HG03196 (cell line): ENCODE measurements around the gene MEX3D.
"Not testable (repeated sequence)": the region's sequence is repeated elsewhere in the genome, so short reads cannot be mapped to it uniquely, and the experiment has no call there.

Source experiments
- ATAC-seq: cut with Tn5 transposase; IDR thresholded peaks from one replicate; pipeline ENCODE4 v1.9.1; 2021; ENCODE audit not compliant: unreplicated experiment

MEX3D gene

DNA sequence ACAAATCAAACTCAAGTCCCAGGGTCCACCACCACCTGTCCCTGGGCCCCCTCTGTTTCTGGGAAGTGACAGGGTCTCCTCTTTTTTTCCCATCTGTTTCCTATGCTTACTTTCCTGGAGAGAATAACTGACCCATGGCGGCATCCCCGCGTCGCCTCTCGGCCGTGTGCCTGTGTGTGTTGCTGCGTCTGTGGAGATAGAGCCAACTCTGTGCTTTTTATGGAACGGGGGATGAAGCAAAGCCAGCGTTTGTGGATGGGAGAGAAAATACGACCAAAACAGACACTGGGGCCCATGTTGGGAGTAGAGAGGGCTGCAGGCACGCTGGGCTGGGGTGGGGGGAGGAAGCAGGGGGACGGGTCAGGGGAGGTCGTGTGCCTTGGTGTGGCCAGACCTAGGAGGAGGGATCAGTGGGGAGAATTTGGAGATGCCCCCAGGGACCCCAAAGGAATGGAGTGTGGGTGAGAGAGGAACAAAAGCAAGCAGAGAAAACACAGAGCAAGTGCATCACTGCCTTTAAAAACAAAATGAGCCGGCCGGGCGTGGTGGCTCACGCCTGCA is 27.7 kb downstream of the MEX3D start:
- no peak for ATAC-seq

DNA sequence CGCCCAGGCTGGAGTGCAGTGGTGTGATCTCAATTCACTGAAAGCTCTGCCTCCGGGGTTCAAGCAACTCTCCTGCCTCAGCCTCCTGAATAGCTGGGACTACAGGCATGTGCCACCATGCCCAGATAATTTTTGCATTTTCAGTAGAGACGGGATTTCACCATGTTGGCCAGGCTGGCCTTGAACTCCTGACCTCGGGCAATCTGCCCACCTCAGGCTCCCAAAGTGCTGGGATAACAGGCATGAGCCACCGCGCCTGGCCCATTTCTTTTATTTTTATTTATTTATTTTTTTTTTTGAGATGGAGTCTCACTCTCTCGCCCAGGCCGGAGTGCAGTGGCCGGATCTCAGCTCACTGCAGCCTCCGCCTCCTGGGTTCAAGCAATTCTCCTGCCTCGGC is 28.4 kb downstream of the MEX3D start:
- ATAC-seq: not testable (repeated sequence)

DNA sequence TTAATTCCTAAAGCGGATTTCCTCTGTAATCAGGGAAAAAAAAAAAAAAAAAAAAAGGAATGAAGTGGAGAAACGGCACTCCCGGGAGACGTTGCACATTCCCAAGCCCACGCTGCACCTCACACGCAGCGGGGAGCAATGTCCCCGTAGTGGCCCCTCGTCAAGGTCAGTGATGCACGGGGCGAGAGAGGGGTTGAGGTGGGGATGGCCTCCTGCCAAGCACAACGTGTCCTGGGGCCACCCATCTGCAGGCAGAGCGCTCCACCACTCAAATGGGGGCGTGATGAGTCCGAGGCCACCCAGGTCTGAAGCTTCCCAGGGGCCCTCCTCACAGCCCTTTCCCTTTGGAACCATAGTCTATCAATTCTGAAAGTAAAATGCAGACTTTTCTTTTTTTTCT is 29.1 kb downstream of the MEX3D start:
- no peak for ATAC-seq

DNA sequence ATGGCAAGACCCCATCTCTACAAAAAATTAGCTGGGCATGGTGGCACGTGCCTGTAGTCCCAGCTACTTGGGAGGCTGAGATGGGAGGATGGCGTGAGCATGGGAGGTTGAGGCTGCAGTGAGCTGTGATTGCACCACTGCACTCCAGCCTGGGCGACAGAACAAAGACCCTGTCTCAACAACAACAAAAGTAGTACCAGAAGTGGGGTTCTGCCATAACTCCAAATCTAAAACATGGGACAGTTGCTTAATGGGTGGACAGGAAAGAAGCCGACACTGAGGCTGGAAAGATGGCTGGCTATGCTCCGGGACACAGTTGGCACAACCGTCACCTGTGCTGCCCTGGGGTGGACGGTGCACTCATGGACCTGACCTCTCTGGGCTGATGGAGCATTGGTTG is 32.4 kb downstream of the MEX3D start:
- ATAC-seq: not testable (repeated sequence)

DNA sequence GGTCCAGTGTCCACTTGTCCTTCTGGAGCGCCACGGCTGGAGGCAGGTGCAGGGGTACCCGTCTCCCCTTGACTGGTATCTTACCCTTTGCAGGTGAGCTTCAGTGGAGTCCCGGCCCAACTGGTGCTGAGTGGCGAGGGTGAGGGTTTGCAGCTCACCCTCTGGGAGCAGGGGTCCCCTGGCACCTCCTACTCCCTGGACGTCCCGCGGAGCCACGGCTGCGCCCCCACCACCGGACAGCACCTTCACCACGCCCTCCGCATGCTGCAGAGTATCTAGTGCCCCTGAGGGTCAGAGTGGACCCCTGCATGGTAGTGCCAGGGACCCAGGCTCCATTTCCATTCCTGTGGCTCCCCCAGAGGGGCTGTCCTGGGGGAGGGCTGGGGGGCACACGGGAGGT is 33.2 kb downstream of the MEX3D start:
- no peak for ATAC-seq

DNA sequence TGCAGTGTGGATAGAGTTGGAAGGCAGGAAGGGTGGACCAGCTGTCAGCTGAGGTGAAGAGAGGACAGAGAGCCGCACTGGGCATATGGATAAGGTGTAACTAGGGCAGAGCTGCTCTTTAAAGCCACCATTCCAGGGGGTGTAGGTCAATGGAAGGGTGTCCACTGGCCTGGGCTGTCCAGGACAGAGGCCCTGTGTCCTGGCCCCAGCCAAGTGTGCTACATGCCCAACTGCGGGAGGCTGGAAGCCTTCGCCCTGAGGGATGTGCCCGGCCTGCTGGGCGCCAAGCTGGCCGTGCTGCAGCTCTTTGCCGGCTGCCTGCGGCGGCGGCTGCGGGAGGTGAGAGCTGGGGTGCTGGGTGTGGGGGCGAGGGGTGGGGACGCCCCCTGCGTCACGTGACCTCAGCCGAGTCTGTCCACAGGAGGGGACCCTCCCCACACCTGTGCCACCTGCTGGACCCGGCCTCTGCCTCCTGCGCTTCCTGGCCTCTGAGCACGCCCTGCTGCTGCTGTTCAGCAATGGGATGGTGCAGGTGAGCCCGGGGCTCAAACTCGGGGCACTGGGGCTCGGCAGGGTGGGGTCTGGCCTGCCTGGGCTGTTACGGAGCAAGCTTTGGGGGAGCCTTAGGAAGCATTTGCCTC is 34.5 kb downstream of the MEX3D start:
- no peak for ATAC-seq

DNA sequence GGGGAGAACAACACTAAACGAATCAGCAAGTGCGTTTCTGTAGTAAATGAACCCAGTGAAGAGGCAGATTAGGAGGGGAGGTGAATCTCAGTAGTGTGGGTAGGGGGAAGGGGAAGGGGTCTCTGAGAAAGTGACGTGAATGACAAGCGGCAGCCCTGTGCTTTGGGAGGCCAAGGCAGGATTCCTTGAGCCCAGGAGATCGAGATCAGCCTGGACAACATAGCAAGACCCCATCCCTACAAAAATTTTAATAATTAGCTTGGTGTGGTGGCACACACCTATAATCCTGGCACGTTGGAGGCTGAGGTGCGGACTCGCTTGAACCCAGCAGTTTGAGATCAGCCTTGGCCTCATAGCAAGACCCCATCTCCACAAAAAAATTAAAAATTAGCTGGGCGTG is 36.1 kb downstream of the MEX3D start:
- ATAC-seq: no peak

DNA sequence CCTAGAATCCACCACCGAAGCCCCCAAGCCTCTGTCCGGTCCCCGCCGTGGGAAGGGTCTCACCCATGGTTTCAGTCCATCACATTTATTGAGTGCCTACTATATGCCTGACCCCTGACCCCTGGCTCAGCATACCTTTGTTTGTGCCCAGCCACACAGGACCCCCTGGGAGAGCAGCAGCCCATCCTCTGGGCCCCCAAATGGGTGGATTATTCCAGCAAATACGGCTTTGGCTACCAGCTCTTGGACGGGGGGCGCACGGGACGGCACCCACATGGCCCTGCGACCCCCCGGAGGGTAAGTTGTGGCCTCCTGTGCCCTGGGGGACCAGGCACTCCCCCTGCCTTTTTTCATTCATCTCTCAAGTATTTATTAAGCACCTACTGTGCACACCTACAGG is 36.5 kb downstream of the MEX3D start:
- ATAC-seq: no peak

DNA sequence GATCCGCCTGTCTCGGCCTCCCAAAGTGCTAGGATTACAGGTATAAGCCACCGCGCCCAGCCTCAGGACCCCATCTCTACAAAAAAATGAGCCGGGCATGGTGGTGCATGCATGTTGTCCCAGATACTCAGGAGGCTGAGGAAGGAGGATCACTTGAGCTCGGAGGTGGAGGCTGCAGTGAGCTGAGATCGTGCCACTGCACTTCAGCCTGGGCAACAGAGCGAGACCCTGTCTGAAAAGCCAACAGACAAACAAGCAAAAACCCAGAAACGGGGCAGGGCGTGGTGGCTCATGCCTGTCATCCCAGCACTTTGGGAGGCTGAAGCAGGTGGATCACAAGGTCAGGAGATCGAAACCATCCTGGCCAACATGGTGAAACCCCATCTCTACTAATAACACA is 37.3 kb downstream of the MEX3D start:
- ATAC-seq: not testable (repeated sequence)

DNA sequence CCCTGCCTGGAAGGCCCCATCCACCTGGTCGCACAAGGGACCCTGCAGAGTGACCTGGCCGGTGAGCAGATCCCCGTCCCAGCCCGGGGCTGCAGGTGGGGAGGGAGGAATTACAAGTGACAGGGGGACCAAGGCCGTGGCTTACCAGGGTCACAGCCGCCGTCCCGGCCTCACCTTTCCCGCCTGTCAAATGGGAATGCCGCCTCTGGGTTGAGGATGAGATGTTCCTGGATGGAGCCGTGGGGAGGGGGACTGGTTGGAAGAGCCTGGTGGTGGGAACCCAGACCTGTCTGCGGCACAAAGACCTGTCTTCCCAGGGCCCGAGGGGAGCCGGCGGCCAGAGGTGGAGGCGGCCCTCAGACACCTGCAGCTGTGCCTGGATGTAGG is 38.7 kb downstream of the MEX3D start:
- ATAC-seq: no peak

DNA sequence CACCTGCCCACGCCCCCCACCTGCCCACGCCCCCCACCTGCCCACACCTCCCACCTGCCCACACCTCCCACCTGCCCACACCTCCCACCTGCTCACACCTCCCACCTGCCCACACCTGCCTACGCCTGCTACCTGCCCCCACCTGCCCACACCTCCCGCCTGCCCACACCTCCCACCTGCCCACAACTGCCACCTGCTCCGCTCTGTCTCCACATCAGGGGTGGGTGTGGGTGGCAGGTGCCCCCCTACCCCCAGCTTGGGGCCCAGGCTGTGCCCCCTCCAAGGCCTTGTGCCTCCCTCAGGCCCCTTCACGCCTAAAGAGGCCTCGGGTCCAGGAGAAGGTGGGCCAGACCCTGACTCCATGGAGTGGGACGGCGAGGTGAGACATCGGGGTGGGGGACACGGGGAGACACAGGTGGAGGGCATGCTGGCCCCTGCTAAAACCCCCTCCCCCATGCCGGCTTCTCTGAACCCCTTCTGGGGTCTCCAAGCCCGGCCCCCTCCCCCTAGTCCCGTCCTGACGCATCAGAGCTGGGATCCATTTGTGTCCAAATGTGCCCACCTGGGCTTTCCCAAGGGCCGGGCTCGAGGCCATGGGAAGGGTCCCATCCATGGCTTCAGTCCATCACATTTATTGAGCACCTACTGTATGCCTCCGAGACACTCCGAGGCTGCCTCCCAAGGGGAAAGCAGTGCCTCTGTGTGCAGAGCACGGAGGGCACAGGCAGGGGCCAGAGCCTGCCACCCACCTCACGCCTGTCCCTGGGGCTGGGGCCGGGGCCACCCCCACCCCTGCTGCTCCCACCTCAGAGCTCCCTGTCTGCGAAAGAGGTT is 39.3 kb downstream of the MEX3D start:
- ATAC-seq: no peak

DNA sequence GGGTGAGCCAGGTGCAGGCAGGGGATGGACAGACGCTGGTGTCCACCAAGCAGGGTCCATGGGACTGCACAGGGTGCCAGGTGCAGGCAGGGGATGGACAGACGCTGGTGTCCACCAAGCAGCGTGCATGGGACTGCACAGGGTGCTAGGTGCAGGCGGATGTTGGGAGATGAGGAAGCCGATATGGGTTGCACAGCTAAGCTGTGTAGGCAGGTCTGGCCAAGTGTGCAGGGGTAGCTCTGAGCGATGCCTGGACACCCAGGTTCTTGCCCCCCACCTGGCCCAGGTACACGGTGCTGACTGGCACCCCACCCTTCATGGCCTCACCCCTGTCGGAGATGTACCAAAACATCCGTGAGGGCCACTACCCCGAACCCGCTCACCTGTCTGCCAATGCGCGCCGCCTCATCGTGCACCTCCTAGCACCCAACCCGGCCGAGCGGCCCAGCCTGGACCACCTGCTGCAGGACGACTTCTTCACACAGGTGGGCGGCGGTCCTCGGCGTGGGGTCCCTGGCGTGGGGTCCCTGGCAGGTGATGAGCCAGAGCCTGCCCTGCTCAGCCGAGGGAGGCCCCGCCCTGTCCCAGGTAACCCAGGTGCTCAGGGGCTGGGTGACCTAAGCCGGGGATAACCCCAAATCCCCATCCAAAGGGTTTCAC is 40.3 kb downstream of the MEX3D start:
- no peak for ATAC-seq

DNA sequence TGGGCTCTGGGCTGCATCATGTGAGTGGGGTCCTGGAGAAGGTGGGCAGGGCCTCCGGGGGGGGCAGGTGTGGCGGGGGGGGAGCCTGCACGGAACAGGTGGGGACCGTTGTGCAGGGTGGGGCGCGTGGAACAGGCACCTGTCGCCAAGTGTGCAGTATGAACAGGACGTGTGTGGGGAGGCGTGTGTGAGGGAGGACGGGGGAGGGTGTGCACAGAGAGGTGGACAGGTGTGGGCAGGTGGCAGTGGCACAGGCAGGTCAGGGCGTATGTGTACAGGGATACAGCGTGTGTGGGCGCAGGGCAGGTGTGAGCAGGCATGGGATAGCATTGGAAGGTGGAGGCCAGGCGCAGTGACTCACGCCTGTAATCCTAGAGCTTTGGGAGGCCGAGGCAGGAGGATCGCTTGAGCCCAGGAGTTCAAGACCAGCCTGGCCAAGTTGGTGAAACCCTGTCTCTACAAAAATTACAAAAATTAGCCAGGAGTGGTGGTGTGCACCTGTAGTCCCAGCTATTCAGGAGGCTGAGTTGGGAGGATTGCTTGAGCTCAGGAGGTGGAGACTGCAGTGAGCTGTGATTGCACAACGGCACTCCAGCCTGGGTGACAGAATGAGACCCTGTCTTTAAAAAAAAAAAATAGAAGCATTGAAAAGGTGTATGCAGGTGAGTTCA is 41.0 kb downstream of the MEX3D start:
- no peak for ATAC-seq

DNA sequence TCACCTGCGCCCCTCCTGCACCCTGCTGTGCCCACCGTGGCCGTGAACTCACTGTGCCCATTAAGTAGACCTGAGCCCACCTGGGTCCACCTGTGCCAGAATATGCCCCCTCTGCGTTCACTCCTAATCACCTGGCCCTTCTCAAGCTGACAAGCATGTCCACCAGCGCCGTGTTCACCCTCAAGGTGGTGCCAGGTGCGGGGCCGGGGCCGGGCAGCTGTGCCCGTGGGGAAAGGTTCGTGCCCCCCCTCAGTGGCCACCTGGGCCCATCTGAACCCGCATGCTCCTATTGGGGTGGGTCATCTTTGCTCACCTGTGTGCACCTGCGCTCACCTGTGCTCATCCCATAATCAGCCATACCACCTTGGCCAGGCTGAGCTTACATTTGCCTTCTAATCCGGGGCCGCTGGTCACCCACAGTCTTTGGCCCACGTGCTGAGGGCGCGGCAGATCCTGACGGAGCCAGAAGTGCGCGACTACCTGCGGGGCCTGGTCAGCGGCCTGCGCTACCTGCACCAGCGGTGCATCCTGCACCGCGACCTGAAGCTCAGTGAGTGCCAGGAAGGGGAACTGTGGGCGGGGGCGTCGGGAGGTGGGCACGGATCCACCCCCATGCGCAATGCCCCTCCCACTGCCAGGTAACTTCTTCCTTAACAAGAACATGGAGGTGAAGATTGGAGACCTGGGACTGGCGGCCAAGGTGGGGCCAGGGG is 41.9 kb downstream of the MEX3D start:
- ATAC-seq: no peak

DNA sequence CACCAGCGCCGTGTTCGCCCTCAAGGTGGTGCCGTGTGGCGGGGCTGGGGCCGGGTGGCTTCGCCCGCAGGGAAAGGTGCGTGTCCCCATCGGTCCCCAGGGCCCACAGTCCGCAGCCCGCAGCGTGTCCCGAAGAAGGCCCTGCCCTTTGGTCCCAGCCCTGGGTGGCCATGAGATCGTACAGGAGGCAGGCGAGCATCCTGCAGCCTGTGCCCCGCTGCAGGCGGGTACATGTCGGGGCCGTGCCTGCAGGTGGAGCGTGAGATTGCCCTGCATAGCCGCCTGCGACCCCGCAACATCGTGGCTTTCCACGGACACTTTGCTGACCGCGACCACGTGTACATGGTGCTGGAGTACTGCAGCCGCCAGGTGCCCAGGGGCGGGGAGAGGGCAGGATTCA is 42.8 kb downstream of the MEX3D start:
- no peak for ATAC-seq

DNA sequence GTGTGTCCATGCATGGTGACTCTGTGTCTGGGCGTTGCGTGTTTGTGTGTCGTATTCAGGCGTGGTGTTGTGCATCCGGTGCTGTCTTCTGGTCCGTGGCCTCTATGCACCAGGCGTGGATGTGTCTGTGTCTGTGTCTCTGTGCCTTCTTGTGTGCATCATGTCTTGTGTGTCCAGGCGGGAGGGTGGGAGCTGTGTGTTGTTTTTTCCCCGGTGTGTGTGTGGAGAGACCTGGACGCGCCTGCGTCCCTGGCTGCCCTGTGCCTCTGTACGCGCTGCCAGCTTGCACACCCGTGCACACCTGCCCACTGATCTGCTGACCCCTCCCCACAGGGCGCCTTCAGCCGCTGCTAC is 43.2 kb downstream of the MEX3D start:
- ATAC-seq: no peak

DNA sequence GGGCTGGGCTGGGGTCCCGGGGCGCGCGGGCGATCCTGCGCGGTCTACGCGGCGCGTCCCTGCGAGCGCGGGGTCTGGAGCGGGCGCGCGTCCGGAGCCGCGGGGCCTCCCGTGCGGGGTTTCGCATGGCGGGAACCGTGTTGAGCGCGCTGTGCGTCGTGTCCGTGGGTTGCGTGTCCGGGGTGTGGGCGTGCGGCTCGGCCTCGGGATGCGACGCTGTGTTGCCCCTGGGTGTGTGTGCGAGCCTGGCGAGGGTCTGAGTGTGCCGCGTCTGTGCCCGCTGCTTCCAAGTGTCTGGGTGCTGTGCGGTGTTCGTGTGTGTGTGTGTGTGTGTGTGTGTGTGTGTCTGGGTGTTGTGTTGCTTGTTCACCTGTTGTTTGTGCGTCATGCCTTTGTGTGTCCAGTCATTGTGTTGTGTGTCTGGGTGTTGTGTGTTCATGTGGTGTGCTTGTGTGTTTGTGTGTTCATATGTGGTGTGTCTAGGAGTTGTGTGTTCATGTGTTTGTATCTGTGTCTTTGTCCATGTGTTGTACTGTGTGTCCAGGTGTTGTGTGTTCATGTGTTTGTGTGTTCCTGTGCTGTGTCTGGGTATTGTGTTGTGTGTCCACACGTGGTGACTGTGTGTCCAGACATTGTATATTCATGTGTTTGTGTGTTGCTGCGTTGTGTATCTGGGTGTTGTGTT is 43.7 kb downstream of the MEX3D start:
- ATAC-seq: no peak

DNA sequence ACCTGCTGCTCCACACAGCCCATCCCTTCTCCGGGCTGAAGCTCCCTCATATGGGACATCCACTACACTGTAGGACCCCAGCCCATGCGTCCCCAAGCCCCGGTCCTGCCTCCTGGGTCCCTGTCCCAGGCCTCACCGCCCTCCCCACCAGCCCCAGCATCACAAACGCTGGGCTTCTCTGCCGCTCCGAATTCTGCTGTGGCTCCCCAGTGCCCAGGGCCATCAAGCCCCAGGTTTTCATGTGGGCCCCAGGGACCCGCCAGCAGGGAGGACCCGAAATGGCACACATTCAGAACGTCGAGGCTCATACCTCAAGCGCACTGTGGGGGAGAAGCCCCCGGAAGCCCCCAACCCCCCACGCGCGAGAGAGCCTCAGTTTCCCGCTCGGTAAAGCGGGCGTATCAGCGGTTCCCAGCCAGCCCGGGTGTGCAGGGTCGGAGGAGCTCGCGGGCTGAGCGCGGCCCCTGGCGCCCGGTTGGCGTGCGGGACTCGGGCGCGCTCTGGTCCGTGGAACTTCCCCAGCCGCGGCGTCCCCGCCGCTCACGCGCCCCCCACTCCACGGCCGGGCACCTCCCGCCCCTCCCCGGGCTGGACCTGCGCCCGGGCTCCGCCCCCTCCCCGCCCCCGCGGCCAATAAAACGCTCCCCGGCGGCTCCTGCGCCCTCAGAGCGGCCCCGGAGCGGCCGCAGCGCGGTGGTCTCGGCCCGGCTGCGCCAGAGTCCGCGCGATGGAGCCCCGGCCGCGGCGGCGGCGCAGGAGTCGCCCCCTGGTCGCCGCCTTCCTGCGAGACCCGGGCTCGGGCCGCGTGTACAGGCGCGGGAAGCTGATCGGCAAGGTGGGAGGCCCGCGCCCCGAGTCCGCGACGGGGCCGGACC is 44.5 kb downstream of the MEX3D start, which contains the start of gene PLK5:
TSS of gene PLK5 (plus strand) at position 666 of the 875 bp plus-strand sequence. CDS start 2,920 bp downstream, outside the sequence.
- ATAC-seq: no peak

DNA sequence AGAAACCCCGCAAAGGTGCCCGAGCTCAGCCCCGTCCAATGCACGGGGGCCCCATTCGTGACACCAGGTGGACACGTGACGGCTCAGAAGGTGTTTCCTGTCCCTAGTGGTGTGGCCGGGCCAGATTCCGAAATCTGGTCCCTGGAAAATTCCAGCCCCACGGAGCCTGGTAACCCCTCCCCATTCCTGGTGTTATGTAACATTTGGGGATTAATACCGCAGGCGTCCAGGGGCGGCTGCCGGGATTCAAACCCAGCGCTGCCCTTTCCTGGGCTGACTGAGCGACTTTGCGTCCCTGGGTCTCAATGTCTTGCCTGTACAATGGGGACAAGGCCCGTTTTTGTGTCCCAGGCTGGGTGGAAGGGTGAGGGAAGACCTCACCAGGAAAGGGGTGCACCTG is 45.3 kb downstream of the MEX3D start:
- no peak for ATAC-seq
